Measurements from ENCODE around the gene KAZN. TPM values are rescaled to one million over a fixed set of nuclear protein-coding genes. Genes with fewer than 3 reads are reported as not detected.

Gene KAZN
- total RNA-seq, 1 experiment from 2014 or later = 2.4 TPM

- H3K9me3 Mint-ChIP-seq (ENCODE audit: unreplicated experiment) = no peaks in the 10 kb centered on the region
- Histone ChIP-seq H3K4me3 (ENCODE audit: low read depth, low read length) (no peak overlapping the region), H3K27me3 (replicated peaks; ENCODE audit: control insufficient read depth, insufficient read depth, low read length) (no peaks in the 10 kb centered on the region), H3K36me3 (ENCODE audit: control insufficient read depth, insufficient read depth, low read length) (no peaks in the 10 kb centered on the region), H3K4me1 (no peaks in the 10 kb centered on the region), H3K9me3 (no peaks in the 10 kb centered on the region)
- H3K27ac Mint-ChIP-seq (ENCODE audit: unreplicated experiment) = no peak overlapping the region
- DNase-seq = no peak
- no peak overlapping the region for H3K4me3 Mint-ChIP-seq (ENCODE audit: unreplicated experiment)
- ChIA-PET CTCF (no interaction called here), POLR2A (no interaction called here)
- no TSS peak for BruUV-seq (replicated peaks)
- no peaks in the 10 kb centered on the region for H3K36me3 Mint-ChIP-seq (ENCODE audit: insufficient read depth, unreplicated experiment)
- no peaks in the 10 kb centered on the region for H3K4me1 Mint-ChIP-seq (ENCODE audit: low read depth, unreplicated experiment)
- intact Hi-C loops (cut with micrococcal nuclease; ENCODE audit: unreplicated experiment) = no loop called here
- no peak for TF ChIP-seq CTCF (IDR thresholded peaks at IDR 0.05; ENCODE audit: insufficient read depth in 1 of 2, low read depth in 1 of 2, low read length in 1 of 2, severe bottlenecking in 1 of 2, unreplicated experiment in 1 of 2)
- H3K27me3 Mint-ChIP-seq (ENCODE audit: insufficient read depth, unreplicated experiment) = peaks cover 9% of the 10 kb centered on the region
Observed at GRCh38 chr1:14661222-14661621, 62.7 kb downstream of the KAZN start.

GRCh38 chr1:14662116-14662515, 63.6 kb downstream of the KAZN start:
- Mint-ChIP-seq H3K4me1 (ENCODE audit: low read depth, unreplicated experiment) (no peaks in the 10 kb centered on the region), H3K27me3 (ENCODE audit: insufficient read depth, unreplicated experiment) (peaks cover 7% of the 10 kb centered on the region), H3K9me3 (ENCODE audit: unreplicated experiment) (no peaks in the 10 kb centered on the region), H3K4me3 (ENCODE audit: unreplicated experiment) (no peak overlapping the region), H3K27ac (ENCODE audit: unreplicated experiment) (no peak overlapping the region), H3K36me3 (ENCODE audit: insufficient read depth, unreplicated experiment) (no peaks in the 10 kb centered on the region)
- ChIA-PET POLR2A (no interaction called here), CTCF (no interaction called here)
- no peak for DNase-seq
- Histone ChIP-seq H3K9me3 (no peaks in the 10 kb centered on the region), H3K27me3 (replicated peaks; ENCODE audit: control insufficient read depth, insufficient read depth, low read length) (no peaks in the 10 kb centered on the region), H3K4me3 (ENCODE audit: low read depth, low read length) (no peak overlapping the region), H3K36me3 (ENCODE audit: control insufficient read depth, insufficient read depth, low read length) (no peaks in the 10 kb centered on the region), H3K4me1 (no peaks in the 10 kb centered on the region)
- TF ChIP-seq CTCF (IDR thresholded peaks at IDR 0.05; ENCODE audit: insufficient read depth in 1 of 2, low read depth in 1 of 2, low read length in 1 of 2, severe bottlenecking in 1 of 2, unreplicated experiment in 1 of 2) = no peak
- intact Hi-C loops (cut with micrococcal nuclease; ENCODE audit: unreplicated experiment) = no loop called here
- BruUV-seq (replicated peaks) = no TSS peak

GRCh38 chr1:14663773-14664172, 65.3 kb downstream of the KAZN start:
- Histone ChIP-seq H3K4me1 (no peaks in the 10 kb centered on the region), H3K4me3 (ENCODE audit: low read depth, low read length) (no peak overlapping the region), H3K27me3 (replicated peaks; ENCODE audit: control insufficient read depth, insufficient read depth, low read length) (no peaks in the 10 kb centered on the region), H3K36me3 (ENCODE audit: control insufficient read depth, insufficient read depth, low read length) (no peaks in the 10 kb centered on the region), H3K9me3 (no peaks in the 10 kb centered on the region)
- intact Hi-C loops (cut with micrococcal nuclease; ENCODE audit: unreplicated experiment) = no loop called here
- peaks cover 7% of the 10 kb centered on the region for H3K27me3 Mint-ChIP-seq (ENCODE audit: insufficient read depth, unreplicated experiment)
- BruUV-seq (replicated peaks) = no TSS peak
- TF ChIP-seq CTCF (IDR thresholded peaks at IDR 0.05; ENCODE audit: insufficient read depth in 1 of 2, low read depth in 1 of 2, low read length in 1 of 2, severe bottlenecking in 1 of 2, unreplicated experiment in 1 of 2) = no peak
- no peak for DNase-seq
- ChIA-PET CTCF (no interaction called here), POLR2A (no interaction called here)
- no peak overlapping the region for H3K4me3 Mint-ChIP-seq (ENCODE audit: unreplicated experiment)
- H3K36me3 Mint-ChIP-seq (ENCODE audit: insufficient read depth, unreplicated experiment) = no peaks in the 10 kb centered on the region
- H3K27ac Mint-ChIP-seq (ENCODE audit: unreplicated experiment) = no peak overlapping the region
- H3K9me3 Mint-ChIP-seq (ENCODE audit: unreplicated experiment) = no peaks in the 10 kb centered on the region
- H3K4me1 Mint-ChIP-seq (ENCODE audit: low read depth, unreplicated experiment) = no peaks in the 10 kb centered on the region

All from Caco-2 (cell line).